Type B pancreatic cell (in vitro differentiated cells): ENCODE results near the gene OR13J1. TPM values are rescaled to one million over a fixed set of nuclear protein-coding genes. Genes with fewer than 3 reads are reported as not detected.

ENCODE experiments used
- DNase-seq: peaks from one replicate; pipeline ENCODE4 v3.0.0; 2021; ENCODE audit warnings: mixed read lengths; ENCODE audit not compliant: unreplicated experiment; ENCODE audit errors: extremely low spot score
- H3K27ac Mint-ChIP-seq: 2 replicates; pipeline ENCODE4 v1.8.0; 2021; ENCODE audit warnings: mild to moderate bottlenecking, mixed read lengths
- H3K27me3 Mint-ChIP-seq: 2 replicates; pipeline ENCODE4 v1.8.0; 2021; ENCODE audit warnings: mixed read lengths
- H3K36me3 Mint-ChIP-seq: 2 replicates; pipeline ENCODE4 v1.8.0; 2021; ENCODE audit warnings: mixed read lengths
- H3K4me1 Mint-ChIP-seq: one replicate; pipeline ENCODE4 v1.8.0; 2021; ENCODE audit warnings: mixed read lengths; ENCODE audit not compliant: unreplicated experiment
- H3K4me3 Mint-ChIP-seq: 2 replicates; pipeline ENCODE4 v1.8.0; 2021; ENCODE audit warnings: mild to moderate bottlenecking, mixed read lengths
- H3K9me3 Mint-ChIP-seq: 2 replicates; pipeline ENCODE4 v1.8.0; 2021; ENCODE audit warnings: mixed read lengths
- total RNA-seq: library from RNA; stranded (reverse); gene quantifications from 2 replicates; pipeline ENCODE4 v1.2.1, GENCODE V29; 2021; ENCODE audit warnings: low replicate concordance
- TF ChIP-seq, protein P1 (sequence below): fragments of 200-600 bp; sonication (generic); conservative IDR thresholded peaks from 2 replicates; pipeline ENCODE4 v1.5.0; 2021; ENCODE audit warnings: antibody characterized with exemption, mild to moderate bottlenecking

OR13J1 gene
- total RNA-seq, 1 donor from 2014 or later = not detected

DNA sequence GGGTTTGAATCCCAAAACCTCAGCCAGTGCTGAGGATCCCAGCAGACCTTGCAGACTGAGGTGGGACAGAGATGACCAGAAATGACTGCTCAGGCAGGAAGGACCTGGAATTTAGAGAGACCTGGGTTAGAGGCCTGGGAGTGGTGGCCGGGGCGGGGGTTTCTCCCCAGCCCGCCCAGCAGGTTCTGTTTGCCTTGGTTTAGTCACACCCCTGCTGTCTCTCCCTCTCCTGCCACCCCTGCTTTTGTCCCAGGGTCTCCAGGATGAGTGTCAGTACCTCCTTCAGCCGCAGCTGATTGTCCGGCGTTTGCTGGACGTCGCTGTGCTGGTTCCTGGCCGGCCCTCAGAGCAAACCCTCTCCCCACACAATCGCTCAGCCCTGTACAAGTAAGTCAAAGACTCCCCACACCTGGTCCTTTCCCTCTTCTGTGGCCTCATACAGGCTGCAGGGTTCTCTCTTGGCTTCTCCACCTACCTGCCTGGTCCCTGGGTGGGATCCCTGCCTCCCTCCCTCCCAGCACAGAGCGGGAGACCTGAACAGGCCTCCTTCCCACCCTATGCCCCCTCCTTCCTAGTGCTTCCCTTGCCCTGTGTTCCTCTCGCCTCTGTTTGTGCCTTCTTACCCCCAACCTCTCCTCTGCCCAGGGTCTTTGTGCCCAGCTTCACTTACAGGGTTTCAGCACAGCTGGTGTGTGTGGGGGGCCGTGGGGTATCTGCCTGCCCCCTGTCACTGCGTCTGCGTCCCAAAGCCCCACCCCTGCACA lies 29.1 kb downstream of the OR13J1 start:
- TF ChIP-seq, protein P1, sequence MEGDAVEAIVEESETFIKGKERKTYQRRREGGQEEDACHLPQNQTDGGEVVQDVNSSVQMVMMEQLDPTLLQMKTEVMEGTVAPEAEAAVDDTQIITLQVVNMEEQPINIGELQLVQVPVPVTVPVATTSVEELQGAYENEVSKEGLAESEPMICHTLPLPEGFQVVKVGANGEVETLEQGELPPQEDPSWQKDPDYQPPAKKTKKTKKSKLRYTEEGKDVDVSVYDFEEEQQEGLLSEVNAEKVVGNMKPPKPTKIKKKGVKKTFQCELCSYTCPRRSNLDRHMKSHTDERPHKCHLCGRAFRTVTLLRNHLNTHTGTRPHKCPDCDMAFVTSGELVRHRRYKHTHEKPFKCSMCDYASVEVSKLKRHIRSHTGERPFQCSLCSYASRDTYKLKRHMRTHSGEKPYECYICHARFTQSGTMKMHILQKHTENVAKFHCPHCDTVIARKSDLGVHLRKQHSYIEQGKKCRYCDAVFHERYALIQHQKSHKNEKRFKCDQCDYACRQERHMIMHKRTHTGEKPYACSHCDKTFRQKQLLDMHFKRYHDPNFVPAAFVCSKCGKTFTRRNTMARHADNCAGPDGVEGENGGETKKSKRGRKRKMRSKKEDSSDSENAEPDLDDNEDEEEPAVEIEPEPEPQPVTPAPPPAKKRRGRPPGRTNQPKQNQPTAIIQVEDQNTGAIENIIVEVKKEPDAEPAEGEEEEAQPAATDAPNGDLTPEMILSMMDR = no peak

DNA sequence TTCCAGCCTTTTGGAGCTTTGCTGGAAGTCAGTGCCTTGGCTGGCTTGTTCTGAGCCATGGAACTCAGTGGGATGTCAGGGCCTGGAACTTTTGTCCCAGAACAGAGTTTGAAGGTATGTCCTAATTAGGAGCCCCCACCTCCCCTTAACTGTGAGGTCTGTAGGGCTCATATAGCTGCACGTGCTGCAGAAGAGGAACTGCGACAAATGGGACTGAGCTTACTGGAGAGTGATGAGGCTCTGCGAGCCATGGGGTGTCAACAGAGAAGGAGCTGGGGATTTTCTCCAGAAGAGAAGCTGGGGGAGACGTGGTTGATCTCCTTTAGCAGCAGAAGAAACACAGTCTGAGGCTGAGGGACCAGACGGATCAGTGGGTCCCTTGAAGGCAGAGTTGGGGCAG lies 30.3 kb downstream of the OR13J1 start:
- Mint-ChIP-seq H3K9me3 (no peaks in the 10 kb centered on the region), H3K4me1 (peaks cover 10% of the 10 kb centered on the region), H3K27me3 (no peaks in the 10 kb centered on the region), H3K36me3 (peaks cover 4% of the 10 kb centered on the region), H3K4me3 (no peak overlapping the region), H3K27ac (no peak overlapping the region)
- TF ChIP-seq, protein P1 = no peak
- no peak for DNase-seq

More for the DNA sequence above, 29.1 kb downstream of the OR13J1 start:
- no peaks in the 10 kb centered on the region for H3K27me3 Mint-ChIP-seq
- peaks cover 4% of the 10 kb centered on the region for H3K36me3 Mint-ChIP-seq
- DNase-seq = no peak
- H3K4me1 Mint-ChIP-seq = peaks cover 15% of the 10 kb centered on the region
- H3K4me3 Mint-ChIP-seq = no peak overlapping the region
- no peaks in the 10 kb centered on the region for H3K9me3 Mint-ChIP-seq
- H3K27ac Mint-ChIP-seq = no peak overlapping the region

DNA sequence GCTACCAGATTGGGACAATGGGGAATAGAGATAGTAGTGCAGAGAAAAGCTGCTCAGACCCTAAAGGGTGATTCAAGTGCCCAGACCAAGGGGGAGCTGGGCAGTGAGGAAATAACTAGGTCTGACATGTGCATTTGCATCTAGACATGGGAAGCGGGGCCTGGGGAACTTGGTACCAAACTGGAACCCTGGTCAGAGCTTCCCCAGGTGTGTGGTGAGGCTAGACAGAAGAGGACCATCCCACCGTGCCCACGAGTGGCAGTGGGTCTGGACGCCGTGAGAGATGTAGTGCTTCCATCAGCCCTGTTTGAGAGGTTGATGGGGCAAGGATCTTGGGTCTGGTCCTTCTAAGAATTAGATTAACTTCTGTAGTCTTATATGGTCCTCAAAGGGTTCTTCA lies 33.6 kb downstream of the OR13J1 start:
- Mint-ChIP-seq H3K36me3 (peaks cover 4% of the 10 kb centered on the region), H3K27me3 (no peaks in the 10 kb centered on the region), H3K4me1 (peaks cover 31% of the 10 kb centered on the region), H3K9me3 (no peaks in the 10 kb centered on the region), H3K27ac (no peak overlapping the region), H3K4me3 (no peak overlapping the region)
- TF ChIP-seq, protein P1 = no peak
- DNase-seq = no peak

DNA sequence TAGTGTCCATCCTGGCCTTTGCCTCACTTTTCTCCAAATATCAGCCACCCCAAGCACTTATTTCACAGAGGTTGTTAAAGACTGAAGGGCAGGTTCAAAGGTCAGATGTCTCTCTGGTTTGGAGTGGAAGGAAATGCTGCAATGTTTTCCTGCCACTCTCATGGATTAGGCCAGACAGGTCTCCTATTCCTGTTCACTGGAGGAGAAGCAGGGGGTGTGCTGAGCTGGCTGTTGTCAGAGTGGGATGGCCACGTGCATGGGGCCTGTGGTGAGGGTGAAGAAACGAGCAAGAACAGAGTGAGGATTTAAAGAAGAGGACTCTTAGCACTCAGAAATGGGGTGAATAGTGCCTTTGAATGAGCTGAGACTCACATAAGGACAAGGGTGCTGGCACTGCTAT lies 34.4 kb downstream of the OR13J1 start:
- no peak overlapping the region for H3K4me3 Mint-ChIP-seq
- peaks cover 4% of the 10 kb centered on the region for H3K36me3 Mint-ChIP-seq
- DNase-seq = no peak
- H3K9me3 Mint-ChIP-seq = no peaks in the 10 kb centered on the region
- TF ChIP-seq, protein P1 = no peak
- H3K27me3 Mint-ChIP-seq = no peaks in the 10 kb centered on the region
- H3K4me1 Mint-ChIP-seq = peaks cover 40% of the 10 kb centered on the region
- no peak overlapping the region for H3K27ac Mint-ChIP-seq

DNA sequence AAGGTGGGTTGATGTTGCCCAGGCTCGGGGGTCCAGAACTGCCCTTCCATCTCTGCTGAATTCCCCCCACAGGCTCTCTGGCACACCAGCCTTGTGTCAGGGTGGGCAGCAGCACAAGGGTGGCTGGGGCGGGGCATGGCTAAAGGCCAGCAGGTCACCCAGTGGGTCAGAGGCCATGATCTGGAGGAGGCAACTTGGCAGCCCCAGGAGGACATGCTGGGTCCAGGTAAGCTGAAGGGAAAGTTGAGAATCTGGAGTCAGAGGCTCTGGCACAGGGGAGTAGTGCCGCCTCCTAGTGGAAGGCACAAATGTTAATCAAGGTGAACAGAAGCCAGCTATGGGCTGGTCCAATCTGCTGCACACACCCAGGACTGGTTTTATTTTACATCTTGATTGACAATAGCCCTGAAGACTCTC lies 35.0 kb downstream of the OR13J1 start:
- no peak for DNase-seq
- Mint-ChIP-seq H3K27ac (no peak overlapping the region), H3K27me3 (no peaks in the 10 kb centered on the region), H3K36me3 (peaks cover 4% of the 10 kb centered on the region), H3K4me3 (no peak overlapping the region), H3K4me1 (peaks cover 40% of the 10 kb centered on the region), H3K9me3 (no peaks in the 10 kb centered on the region)
- TF ChIP-seq, protein P1 = peak; percentile 46
